ENCODE results near the gene BTRC.

GRCh38 chr10:101564490-101564991, 210.6 kb downstream of the BTRC start:
- TF ChIP-seq CTCF (IDR thresholded peaks at IDR 0.05 in 2 of 3, conservative IDR thresholded peaks at IDR 0.05 in 1 of 3; ENCODE audit: borderline replicate concordance in 1 of 3, insufficient read depth in 1 of 3, low read depth in 2 of 3, low read length in 2 of 3) (no peak), POLR2A (IDR thresholded peaks at IDR 0.05; ENCODE audit: borderline replicate concordance, extremely low read depth, insufficient read depth, insufficient read length) (no peak), ATF3 (IDR thresholded peaks at IDR 0.05) (no peak), TCF7L2 (IDR thresholded peaks at IDR 0.05; ENCODE audit: borderline replicate concordance, extremely low read depth, insufficient read depth, insufficient read length) (no peak)

Measured in HCT116 (cell line).